HepG2 (cell line): Measurements from ENCODE around the gene LLGL2. TPM values are rescaled to one million over a fixed set of nuclear protein-coding genes. Genes with fewer than 3 reads are reported as not detected.

Experiments
- CEBPG ChIP-seq: IDR thresholded peaks from 2 replicates; pipeline ENCODE4 v1.6.1; 2016
- MEIS2 ChIP-seq: sonication (generic); formaldehyde crosslinking; IDR thresholded peaks from 2 replicates; pipeline ENCODE4 v1.9.0; 2021; ENCODE audit warnings: mild to moderate bottlenecking, missing genetic modification reagents
- MIER3 ChIP-seq: IDR thresholded peaks from 2 replicates; pipeline ENCODE4 v1.6.1; 2016; ENCODE audit warnings: missing compliant biosample characterization, borderline replicate concordance
- NR2F1 ChIP-seq, 2 experiments: fragments of 450-650 bp in 1 of 2; formaldehyde crosslinking in 1 of 2; IDR thresholded peaks; 2 replicates each; pipeline versions ENCODE4 v1.5.0 to v1.6.1; 2016 to 2020; ENCODE audit warnings: mild to moderate bottlenecking in 1 of 2, missing compliant biosample characterization in 1 of 2, missing genetic modification reagents in 1 of 2, moderate library complexity in 1 of 2
- REXO4 ChIP-seq: sonication (generic); formaldehyde crosslinking; IDR thresholded peaks from 2 replicates; pipeline ENCODE4 v1.8.0; 2022; ENCODE audit warnings: missing genetic modification reagents, mild to moderate bottlenecking, borderline replicate concordance
- SP2 ChIP-seq: sonication (generic); formaldehyde crosslinking; IDR thresholded peaks from 2 replicates; pipeline ENCODE4 v1.5.1; 2020; ENCODE audit warnings: mild to moderate bottlenecking, missing genetic modification reagents
- ZNF775 ChIP-seq: sonication (generic); formaldehyde crosslinking; IDR thresholded peaks from 2 replicates; pipeline ENCODE4 v1.4.0; 2020; ENCODE audit warnings: missing genetic modification reagents, mild to moderate bottlenecking, moderate library complexity, borderline replicate concordance
- polyA plus RNA-seq, 8 experiments: library from polyadenylated mRNA; depleted of rRNA in 3 of 8; stranded (reverse) in 7 of 8; unstranded in 1 of 8; fragments of >200 nt; fragmentation: Illumina TruSeq in 4 of 8; extraction: Trizol in 4 of 8; gene quantifications; 2 replicates each; pipeline versions ENCODE4 v1.2.1 to v1.2.3, GENCODE V29; 2011 to 2016; ENCODE audit warnings: low read depth in 4 of 8, missing spikeins in 1 of 8, mixed read lengths in 1 of 8; ENCODE audit not compliant: insufficient read depth in 1 of 8
- total RNA-seq, 5 experiments: library from RNA; depleted of rRNA; stranded (reverse); fragments of >200 nt; fragmentation: Illumina TruSeq; extraction: Trizol; gene quantifications; 2 replicates each; pipeline ENCODE4 v1.2.3, GENCODE V29; 2016; ENCODE audit warnings: low read depth in 1 of 5
- TF ChIP-seq, protein P1 (sequence below): sonication (generic); formaldehyde crosslinking; conservative IDR thresholded peaks from 2 replicates; pipeline ENCODE4 v1.5.0; 2020; ENCODE audit warnings: missing genetic modification reagents
- TF ChIP-seq, protein P2 (sequence below): sonication (generic); formaldehyde crosslinking; IDR thresholded peaks from 2 replicates; pipeline ENCODE4 v1.5.0; 2020; ENCODE audit warnings: mild to moderate bottlenecking, missing genetic modification reagents
- TF ChIP-seq, protein P3 (sequence below): sonication (generic); formaldehyde crosslinking; IDR thresholded peaks from 2 replicates; pipeline ENCODE4 v1.4.0; 2020; ENCODE audit warnings: missing genetic modification reagents
- TF ChIP-seq, protein P4 (sequence below), 2 experiments: sonication (generic) in 1 of 2; formaldehyde crosslinking in 1 of 2; IDR thresholded peaks; 2 replicates each; pipeline versions ENCODE4 v1.4.0 to v1.6.1; 2016 to 2020; ENCODE audit warnings: borderline replicate concordance in 1 of 2, low read depth in 1 of 2, mild to moderate bottlenecking in 1 of 2, missing genetic modification reagents in 1 of 2
- TF ChIP-seq, protein P5 (sequence below): sonication (generic); formaldehyde crosslinking; IDR thresholded peaks from 2 replicates; pipeline ENCODE4 v1.4.0; 2020; ENCODE audit warnings: missing genetic modification reagents, borderline replicate concordance
- TF ChIP-seq, protein P6 (sequence below): sonication (generic); formaldehyde crosslinking; IDR thresholded peaks from 2 replicates; pipeline ENCODE4 v1.4.0; 2020; ENCODE audit warnings: mild to moderate bottlenecking, missing genetic modification reagents

LLGL2 gene
- total and polyA plus RNA-seq, 2 of the 13 experiments (the other 11 are each of a cell fraction or from before 2014, with no cell fraction given): 83.0 to 86.7 TPM

DNA sequence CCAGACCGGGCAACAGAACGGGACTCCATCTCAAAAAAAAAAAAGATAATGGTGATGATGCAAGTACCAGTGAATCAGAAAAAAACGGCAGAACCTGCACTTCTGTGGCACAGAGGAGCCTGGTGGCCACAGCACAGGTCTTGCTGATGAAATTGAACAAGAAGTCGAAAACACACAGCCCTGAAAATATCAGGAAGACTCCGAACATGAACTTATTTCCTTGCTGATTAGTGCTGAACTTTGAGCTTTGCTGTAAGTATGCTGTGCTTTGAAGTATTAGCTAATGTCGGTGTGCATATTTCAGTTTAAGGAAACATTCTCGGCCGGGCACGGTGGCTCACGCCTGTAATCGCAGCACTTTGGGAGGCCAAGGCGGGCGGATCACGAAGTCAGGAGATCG is 51.2 kb downstream of the LLGL2 start (continued):
- TF ChIP-seq REXO4 (CRISPR knock-in tag): no peak
- TF ChIP-seq, protein P1, sequence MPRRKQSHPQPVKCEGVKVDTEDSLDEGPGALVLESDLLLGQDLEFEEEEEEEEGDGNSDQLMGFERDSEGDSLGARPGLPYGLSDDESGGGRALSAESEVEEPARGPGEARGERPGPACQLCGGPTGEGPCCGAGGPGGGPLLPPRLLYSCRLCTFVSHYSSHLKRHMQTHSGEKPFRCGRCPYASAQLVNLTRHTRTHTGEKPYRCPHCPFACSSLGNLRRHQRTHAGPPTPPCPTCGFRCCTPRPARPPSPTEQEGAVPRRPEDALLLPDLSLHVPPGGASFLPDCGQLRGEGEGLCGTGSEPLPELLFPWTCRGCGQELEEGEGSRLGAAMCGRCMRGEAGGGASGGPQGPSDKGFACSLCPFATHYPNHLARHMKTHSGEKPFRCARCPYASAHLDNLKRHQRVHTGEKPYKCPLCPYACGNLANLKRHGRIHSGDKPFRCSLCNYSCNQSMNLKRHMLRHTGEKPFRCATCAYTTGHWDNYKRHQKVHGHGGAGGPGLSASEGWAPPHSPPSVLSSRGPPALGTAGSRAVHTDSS (CRISPR knock-in tag): no peak
- TF ChIP-seq, protein P2, sequence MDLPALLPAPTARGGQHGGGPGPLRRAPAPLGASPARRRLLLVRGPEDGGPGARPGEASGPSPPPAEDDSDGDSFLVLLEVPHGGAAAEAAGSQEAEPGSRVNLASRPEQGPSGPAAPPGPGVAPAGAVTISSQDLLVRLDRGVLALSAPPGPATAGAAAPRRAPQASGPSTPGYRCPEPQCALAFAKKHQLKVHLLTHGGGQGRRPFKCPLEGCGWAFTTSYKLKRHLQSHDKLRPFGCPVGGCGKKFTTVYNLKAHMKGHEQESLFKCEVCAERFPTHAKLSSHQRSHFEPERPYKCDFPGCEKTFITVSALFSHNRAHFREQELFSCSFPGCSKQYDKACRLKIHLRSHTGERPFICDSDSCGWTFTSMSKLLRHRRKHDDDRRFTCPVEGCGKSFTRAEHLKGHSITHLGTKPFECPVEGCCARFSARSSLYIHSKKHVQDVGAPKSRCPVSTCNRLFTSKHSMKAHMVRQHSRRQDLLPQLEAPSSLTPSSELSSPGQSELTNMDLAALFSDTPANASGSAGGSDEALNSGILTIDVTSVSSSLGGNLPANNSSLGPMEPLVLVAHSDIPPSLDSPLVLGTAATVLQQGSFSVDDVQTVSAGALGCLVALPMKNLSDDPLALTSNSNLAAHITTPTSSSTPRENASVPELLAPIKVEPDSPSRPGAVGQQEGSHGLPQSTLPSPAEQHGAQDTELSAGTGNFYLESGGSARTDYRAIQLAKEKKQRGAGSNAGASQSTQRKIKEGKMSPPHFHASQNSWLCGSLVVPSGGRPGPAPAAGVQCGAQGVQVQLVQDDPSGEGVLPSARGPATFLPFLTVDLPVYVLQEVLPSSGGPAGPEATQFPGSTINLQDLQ: no peak
- peak; percentile 86 for TF ChIP-seq CEBPG (CRISPR knock-in tag)
- TF ChIP-seq, protein P3, sequence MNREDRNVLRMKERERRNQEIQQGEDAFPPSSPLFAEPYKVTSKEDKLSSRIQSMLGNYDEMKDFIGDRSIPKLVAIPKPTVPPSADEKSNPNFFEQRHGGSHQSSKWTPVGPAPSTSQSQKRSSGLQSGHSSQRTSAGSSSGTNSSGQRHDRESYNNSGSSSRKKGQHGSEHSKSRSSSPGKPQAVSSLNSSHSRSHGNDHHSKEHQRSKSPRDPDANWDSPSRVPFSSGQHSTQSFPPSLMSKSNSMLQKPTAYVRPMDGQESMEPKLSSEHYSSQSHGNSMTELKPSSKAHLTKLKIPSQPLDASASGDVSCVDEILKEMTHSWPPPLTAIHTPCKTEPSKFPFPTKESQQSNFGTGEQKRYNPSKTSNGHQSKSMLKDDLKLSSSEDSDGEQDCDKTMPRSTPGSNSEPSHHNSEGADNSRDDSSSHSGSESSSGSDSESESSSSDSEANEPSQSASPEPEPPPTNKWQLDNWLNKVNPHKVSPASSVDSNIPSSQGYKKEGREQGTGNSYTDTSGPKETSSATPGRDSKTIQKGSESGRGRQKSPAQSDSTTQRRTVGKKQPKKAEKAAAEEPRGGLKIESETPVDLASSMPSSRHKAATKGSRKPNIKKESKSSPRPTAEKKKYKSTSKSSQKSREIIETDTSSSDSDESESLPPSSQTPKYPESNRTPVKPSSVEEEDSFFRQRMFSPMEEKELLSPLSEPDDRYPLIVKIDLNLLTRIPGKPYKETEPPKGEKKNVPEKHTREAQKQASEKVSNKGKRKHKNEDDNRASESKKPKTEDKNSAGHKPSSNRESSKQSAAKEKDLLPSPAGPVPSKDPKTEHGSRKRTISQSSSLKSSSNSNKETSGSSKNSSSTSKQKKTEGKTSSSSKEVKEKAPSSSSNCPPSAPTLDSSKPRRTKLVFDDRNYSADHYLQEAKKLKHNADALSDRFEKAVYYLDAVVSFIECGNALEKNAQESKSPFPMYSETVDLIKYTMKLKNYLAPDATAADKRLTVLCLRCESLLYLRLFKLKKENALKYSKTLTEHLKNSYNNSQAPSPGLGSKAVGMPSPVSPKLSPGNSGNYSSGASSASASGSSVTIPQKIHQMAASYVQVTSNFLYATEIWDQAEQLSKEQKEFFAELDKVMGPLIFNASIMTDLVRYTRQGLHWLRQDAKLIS (CRISPR knock-in tag): no peak
- TF ChIP-seq, protein P4, sequence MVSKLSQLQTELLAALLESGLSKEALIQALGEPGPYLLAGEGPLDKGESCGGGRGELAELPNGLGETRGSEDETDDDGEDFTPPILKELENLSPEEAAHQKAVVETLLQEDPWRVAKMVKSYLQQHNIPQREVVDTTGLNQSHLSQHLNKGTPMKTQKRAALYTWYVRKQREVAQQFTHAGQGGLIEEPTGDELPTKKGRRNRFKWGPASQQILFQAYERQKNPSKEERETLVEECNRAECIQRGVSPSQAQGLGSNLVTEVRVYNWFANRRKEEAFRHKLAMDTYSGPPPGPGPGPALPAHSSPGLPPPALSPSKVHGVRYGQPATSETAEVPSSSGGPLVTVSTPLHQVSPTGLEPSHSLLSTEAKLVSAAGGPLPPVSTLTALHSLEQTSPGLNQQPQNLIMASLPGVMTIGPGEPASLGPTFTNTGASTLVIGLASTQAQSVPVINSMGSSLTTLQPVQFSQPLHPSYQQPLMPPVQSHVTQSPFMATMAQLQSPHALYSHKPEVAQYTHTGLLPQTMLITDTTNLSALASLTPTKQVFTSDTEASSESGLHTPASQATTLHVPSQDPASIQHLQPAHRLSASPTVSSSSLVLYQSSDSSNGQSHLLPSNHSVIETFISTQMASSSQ (IDR thresholded peaks at IDR 0.05; ENCODE audit: low read depth): no peak
- TF ChIP-seq, protein P4 (CRISPR knock-in tag; IDR thresholded peaks at IDR 0.05; ENCODE audit: borderline replicate concordance): no peak; the same call in 1 of the 2 replicates
- TF ChIP-seq, protein P5, sequence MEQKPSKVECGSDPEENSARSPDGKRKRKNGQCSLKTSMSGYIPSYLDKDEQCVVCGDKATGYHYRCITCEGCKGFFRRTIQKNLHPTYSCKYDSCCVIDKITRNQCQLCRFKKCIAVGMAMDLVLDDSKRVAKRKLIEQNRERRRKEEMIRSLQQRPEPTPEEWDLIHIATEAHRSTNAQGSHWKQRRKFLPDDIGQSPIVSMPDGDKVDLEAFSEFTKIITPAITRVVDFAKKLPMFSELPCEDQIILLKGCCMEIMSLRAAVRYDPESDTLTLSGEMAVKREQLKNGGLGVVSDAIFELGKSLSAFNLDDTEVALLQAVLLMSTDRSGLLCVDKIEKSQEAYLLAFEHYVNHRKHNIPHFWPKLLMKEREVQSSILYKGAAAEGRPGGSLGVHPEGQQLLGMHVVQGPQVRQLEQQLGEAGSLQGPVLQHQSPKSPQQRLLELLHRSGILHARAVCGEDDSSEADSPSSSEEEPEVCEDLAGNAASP (CRISPR knock-in tag): peak; percentile 55; the same call in 1 of the 2 replicates
- peak; percentile 37; the same call in 1 of the 2 replicates for TF ChIP-seq MIER3 (CRISPR knock-in tag)
- no peak for TF ChIP-seq SP2 (CRISPR knock-in tag)
- TF ChIP-seq, protein P6, sequence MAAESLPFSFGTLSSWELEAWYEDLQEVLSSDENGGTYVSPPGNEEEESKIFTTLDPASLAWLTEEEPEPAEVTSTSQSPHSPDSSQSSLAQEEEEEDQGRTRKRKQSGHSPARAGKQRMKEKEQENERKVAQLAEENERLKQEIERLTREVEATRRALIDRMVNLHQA (CRISPR knock-in tag): no peak
- TF ChIP-seq ZNF775: no peak
- peak in 1 of 2 experiments; percentile 43; a peak in 1 of 4 replicates for TF ChIP-seq NR2F1 (CRISPR knock-in tag; IDR thresholded peaks at IDR 0.05)
- TF ChIP-seq MEIS2 (CRISPR knock-in tag): no peak
